HEK293T (cell line): Measurements from ENCODE around the gene TMC1.
"Not testable (repeated sequence)": the region's sequence is repeated elsewhere in the genome, so short reads cannot be mapped to it uniquely, and the experiment has no call there.

Source experiments
- BHLHE40 ChIP-seq: fragments of 450-650 bp; IDR thresholded peaks from 2 replicates; pipeline ENCODE4 v1.6.1; 2016; ENCODE audit warnings: mild to moderate bottlenecking, moderate library complexity, borderline replicate concordance
- CTBP1 ChIP-seq: fragments of 450-650 bp; IDR thresholded peaks from 2 replicates; pipeline ENCODE4 v1.6.1; 2016; ENCODE audit warnings: borderline replicate concordance
- FOXA1 ChIP-seq: fragments of 450-650 bp; IDR thresholded peaks from 2 replicates; pipeline ENCODE4 v1.6.1; 2016; ENCODE audit warnings: mild to moderate bottlenecking
- FOXM1 ChIP-seq: fragments of 450-650 bp; IDR thresholded peaks from 2 replicates; pipeline ENCODE4 v1.6.1; 2017; ENCODE audit warnings: mild to moderate bottlenecking, borderline replicate concordance
- HDGF ChIP-seq: fragments of 450-650 bp; IDR thresholded peaks from 2 replicates; pipeline ENCODE4 v1.6.1; 2017; ENCODE audit warnings: antibody characterized with exemption, borderline replicate concordance
- L3MBTL2 ChIP-seq: fragments of 450-650 bp; conservative IDR thresholded peaks from 2 replicates; pipeline ENCODE4 v1.6.1; 2016; ENCODE audit warnings: mild to moderate bottlenecking
- NFRKB ChIP-seq: fragments of 450-650 bp; IDR thresholded peaks from 2 replicates; pipeline ENCODE4 v1.6.1; 2016; ENCODE audit warnings: mild to moderate bottlenecking, moderate library complexity
- SP1 ChIP-seq: fragments of 450-650 bp; IDR thresholded peaks from 2 replicates; pipeline ENCODE4 v1.6.1; 2017
- TARDBP ChIP-seq: fragments of 450-650 bp; IDR thresholded peaks from 2 replicates; pipeline ENCODE4 v1.6.1; 2016

- not testable (repeated sequence) for TF ChIP-seq HDGF, NFRKB, TARDBP, SP1, BHLHE40, CTBP1, L3MBTL2, FOXM1, FOXA1
These were observed at the start of gene TMC1 for GRCh38 chr9:72521416-72521815.
